Stimulated activated CD4-positive, alpha-beta T cell treated with anti-CD3 and anti-CD28 coated beads, Interleukin-15, amount 100 ng/mL, for 1 hour (primary cell): ENCODE measurements around the gene NKD2.
"Not testable (repeated sequence)": the region's sequence is repeated elsewhere in the genome, so short reads cannot be mapped to it uniquely, and the experiment has no call there.

Source experiments
- DNase-seq, 2 donors: peaks; one replicate each; pipeline ENCODE4 v3.0.0-alpha.2; 2020; ENCODE audit warnings: low read depth in 1 of 2, low spot score in 1 of 2

Gene NKD2

GRCh38 chr5:1000329-1000728, 8.3 kb upstream of the NKD2 start:
- DNase-seq: no peak

- DNase-seq: not testable (repeated sequence)
These were observed 7.8 kb upstream of the NKD2 start for GRCh38 chr5:1000831-1001230.

GRCh38 chr5:1001406-1002270, 7.0 kb upstream of the NKD2 start:
- no peak for DNase-seq

- no peak for DNase-seq
These were observed 6.4 kb upstream of the NKD2 start for GRCh38 chr5:1002271-1002546.

GRCh38 chr5:1002836-1003235, 5.8 kb upstream of the NKD2 start:
- DNase-seq: no peak

GRCh38 chr5:1003296-1003937, 5.2 kb upstream of the NKD2 start:
- no peak for DNase-seq

- peak in 1 of 2 donors; percentile 26 for DNase-seq
These were observed 3.9 kb upstream of the NKD2 start for GRCh38 chr5:1004461-1005248.

GRCh38 chr5:1005249-1005851, 3.3 kb upstream of the NKD2 start:
- DNase-seq: no peak

- DNase-seq: no peak
These were observed 2.5 kb upstream of the NKD2 start for GRCh38 chr5:1005904-1006655.

- no peak for DNase-seq
These were observed 1.9 kb upstream of the NKD2 start for GRCh38 chr5:1006656-1007071.

GRCh38 chr5:1007221-1007680, 1.4 kb upstream of the NKD2 start:
- DNase-seq: no peak

- DNase-seq: no peak
These were observed 736 bp upstream of the NKD2 start for GRCh38 chr5:1007681-1008450.

- no peak for DNase-seq
These were observed 968 bp downstream of the NKD2 start for GRCh38 chr5:1009359-1010180.

GRCh38 chr5:1010181-1010510, 1.5 kb downstream of the NKD2 start:
- DNase-seq: no peak

GRCh38 chr5:1010641-1011046, 2.0 kb downstream of the NKD2 start:
- no peak for DNase-seq

GRCh38 chr5:1011226-1011631, 2.6 kb downstream of the NKD2 start:
- peak in 1 of 2 donors; percentile 27 for DNase-seq

GRCh38 chr5:1011741-1012312, 3.2 kb downstream of the NKD2 start:
- no peak for DNase-seq

GRCh38 chr5:1012313-1012841, 3.8 kb downstream of the NKD2 start:
- no peak for DNase-seq

- no peak for DNase-seq
These were observed 4.3 kb downstream of the NKD2 start for GRCh38 chr5:1012900-1013237.
